Glutamatergic neuron (in vitro differentiated cells): Measurements from ENCODE around the gene PRKRA. TPM values are rescaled to one million over a fixed set of nuclear protein-coding genes. Genes with fewer than 3 reads are reported as not detected.

ENCODE experiments used
- DNase-seq: peaks from one replicate; pipeline ENCODE4 v3.0.0; 2022
- H3K27ac Mint-ChIP-seq: one replicate; pipeline ENCODE4 v1.8.0; 2020; ENCODE audit warnings: mild to moderate bottlenecking, mixed read lengths, inconsistent platforms; ENCODE audit not compliant: unreplicated experiment
- H3K27me3 Mint-ChIP-seq: one replicate; pipeline ENCODE4 v1.8.0; 2020; ENCODE audit warnings: mild to moderate bottlenecking, moderate library complexity, mixed read lengths, inconsistent platforms; ENCODE audit not compliant: unreplicated experiment
- H3K36me3 Mint-ChIP-seq: one replicate; pipeline ENCODE4 v1.8.0; 2020; ENCODE audit warnings: mild to moderate bottlenecking, mixed read lengths, inconsistent platforms; ENCODE audit not compliant: unreplicated experiment
- H3K4me1 Mint-ChIP-seq: one replicate; pipeline ENCODE4 v1.8.0; 2020; ENCODE audit warnings: mild to moderate bottlenecking, low read depth, mixed read lengths, inconsistent platforms; ENCODE audit not compliant: unreplicated experiment
- H3K4me3 Mint-ChIP-seq: one replicate; pipeline ENCODE4 v1.8.0; 2020; ENCODE audit warnings: mild to moderate bottlenecking, mixed read lengths, inconsistent platforms; ENCODE audit not compliant: unreplicated experiment
- H3K9me3 Mint-ChIP-seq: one replicate; pipeline ENCODE4 v1.8.0; 2020; ENCODE audit warnings: mild to moderate bottlenecking, moderate library complexity, mixed read lengths, inconsistent platforms; ENCODE audit not compliant: unreplicated experiment
- CTCF ChIP-seq: fragments of 200-600 bp; sonication (generic); IDR thresholded peaks from one replicate; pipeline ENCODE4 v1.5.0; 2021; ENCODE audit not compliant: partially characterized antibody, unreplicated experiment
- total RNA-seq: library from RNA; stranded (reverse); fragmentation: NEBNext Ultra II Directional; extraction: Animal tissue kit (Norgen Biotek cat#: 25700); gene quantifications from one replicate; pipeline ENCODE4 v1.2.1, GENCODE V29; 2021; ENCODE audit not compliant: unreplicated experiment

Gene PRKRA
- total RNA-seq, 1 donor from 2014 or later = 86.6 TPM

GRCh38 chr2:178388287-178388686 lies 62.7 kb downstream of the PRKRA start:
- no peak for TF ChIP-seq CTCF
- H3K36me3 Mint-ChIP-seq = no peaks in the 10 kb centered on the region
- H3K27ac Mint-ChIP-seq = no peak overlapping the region
- DNase-seq = no peak
- no peaks in the 10 kb centered on the region for H3K27me3 Mint-ChIP-seq
- no peaks in the 10 kb centered on the region for H3K9me3 Mint-ChIP-seq
- H3K4me3 Mint-ChIP-seq = no peak overlapping the region
- H3K4me1 Mint-ChIP-seq = no peaks in the 10 kb centered on the region

- Mint-ChIP-seq H3K36me3 (no peaks in the 10 kb centered on the region), H3K9me3 (no peaks in the 10 kb centered on the region), H3K4me1 (no peaks in the 10 kb centered on the region), H3K4me3 (no peak overlapping the region), H3K27ac (no peak overlapping the region), H3K27me3 (no peaks in the 10 kb centered on the region)
- TF ChIP-seq CTCF = no peak
- DNase-seq = no peak
These were observed 63.9 kb downstream of the PRKRA start for GRCh38 chr2:178386986-178387597.

- TF ChIP-seq CTCF = no peak
- Mint-ChIP-seq H3K27me3 (no peaks in the 10 kb centered on the region), H3K36me3 (no peaks in the 10 kb centered on the region), H3K4me3 (no peak overlapping the region), H3K27ac (no peak overlapping the region), H3K4me1 (no peaks in the 10 kb centered on the region), H3K9me3 (no peaks in the 10 kb centered on the region)
- no peak for DNase-seq
These were observed 65.3 kb downstream of the PRKRA start for GRCh38 chr2:178385595-178386148.

- no peak overlapping the region for H3K4me3 Mint-ChIP-seq
- TF ChIP-seq CTCF = no peak
- H3K27ac Mint-ChIP-seq = no peak overlapping the region
- H3K9me3 Mint-ChIP-seq = no peaks in the 10 kb centered on the region
- DNase-seq = no peak
- H3K4me1 Mint-ChIP-seq = no peaks in the 10 kb centered on the region
- H3K27me3 Mint-ChIP-seq = no peaks in the 10 kb centered on the region
- H3K36me3 Mint-ChIP-seq = no peaks in the 10 kb centered on the region
These were observed 67.3 kb downstream of the PRKRA start for GRCh38 chr2:178383718-178384117.

Other genes with a start within 250 kb of the PRKRA start
- 2.0 TPM for gene PJVK, start 203 bp upstream of the PRKRA start, total RNA-seq
- 21.2 TPM for gene FKBP7, start 27.4 kb upstream of the PRKRA start, total RNA-seq
- 26.3 TPM for gene PLEKHA3, start 29.3 kb upstream of the PRKRA start, total RNA-seq